Natural killer cell treated with Interleukin-12 subunit alpha and Interleukin-12 subunit beta and Interleukin-15 and Interleukin-18, amount 100 ng/mL, for 72 hours (primary cell): ENCODE results near the gene NCCRP1. TPM values are rescaled to one million over a fixed set of nuclear protein-coding genes. Genes with fewer than 3 reads are reported as not detected.
"Not testable (repeated sequence)": the region's sequence is repeated elsewhere in the genome, so short reads cannot be mapped to it uniquely, and the experiment has no call there.

Experiments used
- ATAC-seq, 2 donors: fragments of 150-1000 bp; cut with Tn5 transposase in 1 of 2; sonication (Bioruptor Pico), chemical (Tn5 transposase) in 1 of 2; 2 replicates each; pipeline ENCODE4 v1.10.0; 2021
- DNase-seq: peaks from one replicate; pipeline ENCODE4 v3.0.0; 2022; ENCODE audit warnings: low spot score
- H3K27ac Mint-ChIP-seq, 2 donors: 1 replicate in 1 of 2; 2 replicates in 1 of 2; pipeline ENCODE4 v1.8.0; 2022; ENCODE audit warnings: mixed read lengths in 2 of 2, mild to moderate bottlenecking in 1 of 2, moderate library complexity in 1 of 2
- H3K27me3 Mint-ChIP-seq, 2 donors: 1 replicate in 1 of 2; 2 replicates in 1 of 2; pipeline ENCODE4 v1.8.0; 2022; ENCODE audit warnings: mixed read lengths in 2 of 2
- H3K36me3 Mint-ChIP-seq: one replicate; pipeline ENCODE4 v1.8.0; 2022; ENCODE audit warnings: mixed read lengths
- H3K4me1 Mint-ChIP-seq, 2 donors: 1 replicate in 1 of 2; 2 replicates in 1 of 2; pipeline ENCODE4 v1.8.0; 2022; ENCODE audit warnings: low read depth in 2 of 2, mixed read lengths in 2 of 2, mild to moderate bottlenecking in 1 of 2
- H3K4me3 Mint-ChIP-seq: one replicate; pipeline ENCODE4 v1.8.0; 2022; ENCODE audit warnings: mixed read lengths
- H3K9me3 Mint-ChIP-seq: 2 replicates; pipeline ENCODE4 v1.8.0; 2022; ENCODE audit warnings: mixed read lengths
- total RNA-seq, 2 donors: library from RNA; stranded (reverse); gene quantifications; one replicate each; pipeline ENCODE4 v1.2.3, GENCODE V29; 2022

NCCRP1 gene
- total RNA-seq, 2 donors from 2014 or later: not detected

GRCh38 chr19:39218230-39219007 lies 21.7 kb downstream of the NCCRP1 start:
- H3K27ac Mint-ChIP-seq: no peak overlapping the region
- peaks cover 22 to 25% of the 10 kb centered on the region in 2 donors for H3K27me3 Mint-ChIP-seq
- DNase-seq: no peak
- H3K4me3 Mint-ChIP-seq: no peak overlapping the region
- no peaks in the 10 kb centered on the region for H3K36me3 Mint-ChIP-seq
- H3K4me1 Mint-ChIP-seq: no peaks in the 10 kb centered on the region
- no peaks in the 10 kb centered on the region for H3K9me3 Mint-ChIP-seq
- ATAC-seq: no peak

GRCh38 chr19:39219108-39219507 lies 22.3 kb downstream of the NCCRP1 start:
- peaks cover 22 to 27% of the 10 kb centered on the region in 2 donors for H3K27me3 Mint-ChIP-seq
- H3K4me1 Mint-ChIP-seq, H3K27ac Mint-ChIP-seq, H3K9me3 Mint-ChIP-seq, H3K36me3 Mint-ChIP-seq, ATAC-seq, H3K4me3 Mint-ChIP-seq, DNase-seq: not testable (repeated sequence)

- Mint-ChIP-seq H3K27me3 (peaks cover 25 to 42% of the 10 kb centered on the region in 2 donors), H3K27ac (no peak overlapping the region), H3K36me3 (no peaks in the 10 kb centered on the region), H3K4me3 (no peak overlapping the region), H3K9me3 (no peaks in the 10 kb centered on the region), H3K4me1 (peaks cover 2 to 6% of the 10 kb centered on the region in 2 donors)
- ATAC-seq (no peak), DNase-seq (no peak)
Measured at GRCh38 chr19:39223703-39224279, 27.0 kb downstream of the NCCRP1 start.

GRCh38 chr19:39224910-39225309 lies 28.1 kb downstream of the NCCRP1 start:
- H3K27me3 Mint-ChIP-seq: peaks cover 20 to 42% of the 10 kb centered on the region in 2 donors
- H3K4me1 Mint-ChIP-seq: peaks cover 2 to 6% of the 10 kb centered on the region in 2 donors
- H3K4me3 Mint-ChIP-seq: no peak overlapping the region
- DNase-seq: no peak
- no peaks in the 10 kb centered on the region for H3K9me3 Mint-ChIP-seq
- H3K27ac Mint-ChIP-seq: no peak overlapping the region
- H3K36me3 Mint-ChIP-seq: no peaks in the 10 kb centered on the region
- ATAC-seq: no peak

- Mint-ChIP-seq H3K27me3 (peaks cover 3 to 12% of the 10 kb centered on the region in 2 donors), H3K27ac (no peak overlapping the region), H3K9me3 (no peaks in the 10 kb centered on the region), H3K4me1 (no peaks in the 10 kb centered on the region), H3K4me3 (no peak overlapping the region), H3K36me3 (no peaks in the 10 kb centered on the region)
- DNase-seq: no peak
- no peak for ATAC-seq
Measured at GRCh38 chr19:39230096-39230764, 33.5 kb downstream of the NCCRP1 start.

- H3K27me3 Mint-ChIP-seq: no peaks in the 10 kb centered on the region
- H3K4me1 Mint-ChIP-seq: peaks cover 0 to 10% of the 10 kb centered on the region in 2 donors
- H3K36me3 Mint-ChIP-seq: no peaks in the 10 kb centered on the region
- H3K27ac Mint-ChIP-seq: no peak overlapping the region
- H3K9me3 Mint-ChIP-seq: no peaks in the 10 kb centered on the region
- ATAC-seq: no peak
- no peak overlapping the region for H3K4me3 Mint-ChIP-seq
- DNase-seq: no peak
Measured at GRCh38 chr19:39232708-39233107, 35.9 kb downstream of the NCCRP1 start.

GRCh38 chr19:39236527-39236926 lies 39.8 kb downstream of the NCCRP1 start:
- H3K27me3 Mint-ChIP-seq: no peaks in the 10 kb centered on the region
- peak overlapping the region; percentile 6 for H3K4me3 Mint-ChIP-seq
- no peaks in the 10 kb centered on the region for H3K36me3 Mint-ChIP-seq
- peaks cover 0 to 17% of the 10 kb centered on the region in 2 donors for H3K4me1 Mint-ChIP-seq
- ATAC-seq (peak; percentile 71 to 78), DNase-seq (no peak)
- H3K9me3 Mint-ChIP-seq: no peaks in the 10 kb centered on the region
- peak overlapping the region in 1 of 2 donors; percentile 57 for H3K27ac Mint-ChIP-seq

- ATAC-seq: peak; percentile 56 to 69
- H3K27ac Mint-ChIP-seq: no peak overlapping the region
Measured at GRCh38 chr19:39237200-39238184, 40.7 kb downstream of the NCCRP1 start.

GRCh38 chr19:39238209-39238608 lies 41.4 kb downstream of the NCCRP1 start:
- H3K9me3 Mint-ChIP-seq: no peaks in the 10 kb centered on the region
- no peaks in the 10 kb centered on the region for H3K36me3 Mint-ChIP-seq
- DNase-seq: no peak
- H3K27ac Mint-ChIP-seq: no peak overlapping the region
- no peak overlapping the region for H3K4me3 Mint-ChIP-seq
- no peaks in the 10 kb centered on the region for H3K27me3 Mint-ChIP-seq
- H3K4me1 Mint-ChIP-seq: peaks cover 0 to 17% of the 10 kb centered on the region in 2 donors
- ATAC-seq: no peak

More at GRCh38 chr19:39237200-39238184, 40.7 kb downstream of the NCCRP1 start:
- Mint-ChIP-seq H3K4me3 (no peak overlapping the region), H3K27me3 (no peaks in the 10 kb centered on the region), H3K36me3 (no peaks in the 10 kb centered on the region), H3K4me1 (peaks cover 0 to 17% of the 10 kb centered on the region in 2 donors), H3K9me3 (no peaks in the 10 kb centered on the region)
- no peak for DNase-seq

- no peaks in the 10 kb centered on the region for H3K9me3 Mint-ChIP-seq
- peaks cover 0 to 17% of the 10 kb centered on the region in 2 donors for H3K4me1 Mint-ChIP-seq
- no peak for DNase-seq
- H3K27me3 Mint-ChIP-seq: no peaks in the 10 kb centered on the region
- H3K4me3 Mint-ChIP-seq: no peak overlapping the region
- no peak overlapping the region for H3K27ac Mint-ChIP-seq
- no peaks in the 10 kb centered on the region for H3K36me3 Mint-ChIP-seq
- ATAC-seq: no peak
Measured at GRCh38 chr19:39238944-39239343, 42.2 kb downstream of the NCCRP1 start.

GRCh38 chr19:39240421-39240820 lies 43.7 kb downstream of the NCCRP1 start:
- H3K27me3 Mint-ChIP-seq: no peaks in the 10 kb centered on the region
- no peak for ATAC-seq
- no peak for DNase-seq

GRCh38 chr19:39243741-39244140 lies 47.0 kb downstream of the NCCRP1 start:
- not testable (repeated sequence) for H3K36me3 Mint-ChIP-seq, H3K4me1 Mint-ChIP-seq, H3K27ac Mint-ChIP-seq, H3K27me3 Mint-ChIP-seq, DNase-seq, H3K9me3 Mint-ChIP-seq, ATAC-seq, H3K4me3 Mint-ChIP-seq

More at GRCh38 chr19:39240421-39240820, 43.7 kb downstream of the NCCRP1 start:
- H3K9me3 Mint-ChIP-seq: no peaks in the 10 kb centered on the region
- H3K4me3 Mint-ChIP-seq: no peak overlapping the region
- no peak overlapping the region for H3K27ac Mint-ChIP-seq
- H3K36me3 Mint-ChIP-seq: no peaks in the 10 kb centered on the region
- peaks cover 0 to 17% of the 10 kb centered on the region in 2 donors for H3K4me1 Mint-ChIP-seq

GRCh38 chr19:39244410-39245100 lies 47.8 kb downstream of the NCCRP1 start, which contains the start of gene IFNL3:
IFNL3 (minus strand) TSS chr19:39245006; CDS start chr19:39244967, 39 bp downstream.
- not testable (repeated sequence) for H3K4me1 Mint-ChIP-seq, H3K27ac Mint-ChIP-seq, H3K36me3 Mint-ChIP-seq, H3K9me3 Mint-ChIP-seq, H3K4me3 Mint-ChIP-seq, H3K27me3 Mint-ChIP-seq, DNase-seq, ATAC-seq
